Adrenal gland (tissue), 5 donors: Measurements from ENCODE around the gene PDE10A.

Source experiments
- CTCF ChIP-seq, 6 experiments: fragments of 450-650 bp in 4 of 6; fragments of 200-600 bp in 2 of 6; sonication (generic) in 1 of 6; IDR thresholded peaks; 1 replicate in 5 of 6; 2 replicates in 1 of 6; pipeline versions ENCODE4 v1.5.1 to v1.8.0; 2016 to 2021; ENCODE audit warnings: antibody characterized with exemption in 6 of 6, mild to moderate bottlenecking in 2 of 6, moderate library complexity in 1 of 6
- POLR2A ChIP-seq, 2 donors: fragments of 450-650 bp; IDR thresholded peaks; one replicate each; pipeline ENCODE4 v1.6.1; 2017; ENCODE audit warnings: antibody characterized with exemption in 2 of 2, mild to moderate bottlenecking in 2 of 2, moderate library complexity in 1 of 2
- donor health status: DM: no; HTN: no; CAD: no.

GRCh38 chr6:165514621-165515020, 148.4 kb downstream of the PDE10A start:
- TF ChIP-seq CTCF (IDR thresholded peaks at IDR 0.05): no peak
- no peak for TF ChIP-seq POLR2A (IDR thresholded peaks at IDR 0.05)
